Lower lobe of right lung (tissue), 2 donors: ENCODE data around the gene NUDT2. TPM values are rescaled to one million over a fixed set of nuclear protein-coding genes. Genes with fewer than 3 reads are reported as not detected.
"Not testable (repeated sequence)": the region's sequence is repeated elsewhere in the genome, so short reads cannot be mapped to it uniquely, and the experiment has no call there.

Experiments
- ATAC-seq, 2 donors: fragments of 200-7000 bp; cut with Tn5 transposase; one replicate each; pipeline ENCODE4 v1.9.1; 2020 to 2022; ENCODE audit warnings: mild to moderate bottlenecking in 2 of 2, moderate library complexity in 2 of 2
- DNase-seq: peaks from one replicate; pipeline ENCODE4 v3.0.0-alpha.2; 2020
- H3K27ac ChIP-seq: fragments of 200-600 bp; one replicate; pipeline ENCODE4 v1.8.0; 2022
- H3K27me3 ChIP-seq: fragments of 200-600 bp; one replicate; pipeline ENCODE4 v1.8.0; 2022; ENCODE audit warnings: low read depth
- H3K36me3 ChIP-seq: fragments of 200-600 bp; one replicate; pipeline ENCODE4 v1.8.0; 2022; ENCODE audit warnings: mild to moderate bottlenecking
- H3K4me1 ChIP-seq: fragments of 200-600 bp; one replicate; pipeline ENCODE4 v1.8.0; 2022
- H3K4me3 ChIP-seq: fragments of 200-600 bp; one replicate; pipeline ENCODE4 v1.8.0; 2022; ENCODE audit warnings: mild to moderate bottlenecking
- H3K9me3 ChIP-seq: fragments of 200-600 bp; one replicate; pipeline ENCODE4 v1.8.0; 2022
- CTCF ChIP-seq: fragments of 200-600 bp; IDR thresholded peaks from one replicate; pipeline ENCODE4 v1.8.0; 2022; ENCODE audit warnings: antibody characterized with exemption, mild to moderate bottlenecking
- intact Hi-C: fragments of 100-400 bp; cut with DNase I; formaldehyde crosslinking; loops from one replicate; pipeline ENCODE4 v1.11.0; 2022
- total RNA-seq: library from RNA; stranded (reverse); fragmentation: NEBNext Ultra II Directional; extraction: Animal tissue kit (Norgen Biotek cat#: 25700); gene quantifications from one replicate; pipeline ENCODE4 v1.2.1, GENCODE V29; 2021
- donor health status: DM: no; HTN: yes; CAD: no; lungs with severe emphysema.

Gene NUDT2
- total RNA-seq, 1 donor from 2014 or later: 13.5 TPM

GRCh38 chr9:34292552-34292951 is 36.8 kb upstream of the NUDT2 start:
- Histone ChIP-seq H3K4me1 (no peaks in the 10 kb centered on the region), H3K36me3 (no peaks in the 10 kb centered on the region), H3K4me3 (no peak overlapping the region), H3K27me3 (no peaks in the 10 kb centered on the region), H3K27ac (no peak overlapping the region), H3K9me3 (no peaks in the 10 kb centered on the region)
- intact Hi-C loops: no loop called here
- no peak for ATAC-seq
- TF ChIP-seq CTCF: no peak
- no peak for DNase-seq

- intact Hi-C loops, H3K27ac ChIP-seq, ATAC-seq, H3K4me1 ChIP-seq, H3K36me3 ChIP-seq, H3K27me3 ChIP-seq, H3K4me3 ChIP-seq, H3K9me3 ChIP-seq, DNase-seq: not testable (repeated sequence)
These were observed 28.3 kb upstream of the NUDT2 start for GRCh38 chr9:34301064-34301463.

- H3K9me3 ChIP-seq, ATAC-seq, H3K27me3 ChIP-seq, H3K27ac ChIP-seq, intact Hi-C loops, H3K4me1 ChIP-seq, H3K36me3 ChIP-seq, H3K4me3 ChIP-seq, DNase-seq: not testable (repeated sequence)
These were observed 21.1 kb upstream of the NUDT2 start for GRCh38 chr9:34308316-34308715.

- Histone ChIP-seq H3K4me3 (no peak overlapping the region), H3K36me3 (no peaks in the 10 kb centered on the region), H3K9me3 (no peaks in the 10 kb centered on the region), H3K27me3 (no peaks in the 10 kb centered on the region), H3K27ac (no peak overlapping the region), H3K4me1 (no peaks in the 10 kb centered on the region)
- TF ChIP-seq CTCF: no peak
- ATAC-seq (no peak), DNase-seq (no peak)
- intact Hi-C loops: no loop called here
These were observed 19.2 kb upstream of the NUDT2 start for GRCh38 chr9:34310215-34310614.

- intact Hi-C loops: no loop called here
- no peak for TF ChIP-seq CTCF
- Histone ChIP-seq H3K27me3 (no peaks in the 10 kb centered on the region), H3K4me1 (no peaks in the 10 kb centered on the region), H3K27ac (no peak overlapping the region), H3K4me3 (no peak overlapping the region), H3K36me3 (no peaks in the 10 kb centered on the region), H3K9me3 (no peaks in the 10 kb centered on the region)
- no peak for ATAC-seq
- no peak for DNase-seq
These were observed 17.7 kb upstream of the NUDT2 start for GRCh38 chr9:34311499-34312185.

GRCh38 chr9:34317436-34317835 is 11.9 kb upstream of the NUDT2 start:
- Histone ChIP-seq H3K9me3 (no peaks in the 10 kb centered on the region), H3K4me3 (no peak overlapping the region), H3K36me3 (no peaks in the 10 kb centered on the region), H3K27ac (no peak overlapping the region), H3K4me1 (no peaks in the 10 kb centered on the region), H3K27me3 (no peaks in the 10 kb centered on the region)
- TF ChIP-seq CTCF: no peak
- no peak for DNase-seq
- no peak for ATAC-seq
- intact Hi-C loops: no loop called here
